GM19043 (cell line): Measurements from ENCODE around the gene NAP1L1.

ENCODE experiments used
- ATAC-seq: cut with Tn5 transposase; IDR thresholded peaks from one replicate; pipeline ENCODE4 v1.9.1; 2021; ENCODE audit warnings: low read depth; ENCODE audit not compliant: unreplicated experiment

Gene NAP1L1

DNA sequence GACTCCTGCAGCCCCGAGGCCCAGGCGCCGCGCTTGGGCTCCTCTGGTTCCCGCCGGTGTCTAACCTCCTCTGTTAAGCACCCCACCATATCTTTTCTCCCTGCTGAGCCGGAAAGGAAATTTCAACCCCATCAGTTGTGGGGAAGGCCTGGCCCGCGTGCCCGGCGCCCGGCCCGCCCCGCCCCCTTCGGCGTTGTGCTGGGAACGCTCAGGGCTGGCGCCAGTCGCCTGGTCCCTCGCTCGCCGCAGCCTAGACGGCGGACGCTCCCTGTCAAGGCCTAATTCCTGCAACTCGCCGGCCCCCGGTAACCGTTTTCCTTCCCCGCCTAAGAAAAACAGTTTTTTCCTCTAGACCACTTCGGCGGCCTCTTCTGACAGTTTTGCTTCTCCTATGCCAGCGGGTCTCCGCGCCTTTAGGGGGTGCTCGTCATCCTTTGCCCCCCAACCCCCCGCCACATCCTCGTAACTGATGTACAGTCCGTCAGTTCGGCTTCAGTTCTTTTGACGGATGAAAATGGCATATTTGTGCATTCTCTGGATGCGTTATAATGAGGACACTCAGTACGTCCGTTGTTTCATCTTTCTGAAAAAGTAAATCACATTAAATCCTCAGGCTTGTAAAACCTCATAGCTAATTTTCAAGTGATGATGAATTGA is 506 bp upstream of the NAP1L1 start:
- ATAC-seq: peak; percentile 52

DNA sequence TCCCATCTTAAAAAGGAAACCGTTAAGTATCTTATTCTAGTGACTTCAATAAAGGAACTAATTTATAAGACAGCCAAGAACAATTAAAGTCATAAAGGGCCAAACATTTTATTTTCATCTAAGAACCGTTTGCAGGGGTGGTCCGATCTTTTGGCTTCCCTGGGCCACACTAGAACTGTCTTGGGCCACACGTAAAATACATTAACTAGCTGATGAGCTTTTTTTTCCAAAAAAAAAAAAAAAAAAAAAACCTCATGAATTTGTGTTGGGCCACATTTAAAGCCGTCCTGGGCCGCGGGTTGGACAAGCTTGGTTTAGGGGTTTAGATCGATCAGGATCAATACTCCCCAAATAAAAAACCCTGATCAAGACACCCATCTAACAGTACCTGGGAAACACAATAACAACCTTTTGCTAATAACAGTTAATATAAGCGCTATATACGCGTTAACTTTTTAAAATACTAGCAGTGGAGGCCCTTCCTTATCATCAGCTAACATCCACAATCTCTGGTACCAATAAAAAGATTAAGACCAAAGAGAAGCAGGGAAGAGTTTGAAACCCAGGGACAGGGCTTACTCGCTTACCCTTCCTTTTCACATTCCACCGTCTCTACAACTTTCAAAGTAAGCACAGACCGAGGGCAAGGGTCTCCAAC is 1.1 kb downstream of the NAP1L1 start:
- no peak for ATAC-seq

DNA sequence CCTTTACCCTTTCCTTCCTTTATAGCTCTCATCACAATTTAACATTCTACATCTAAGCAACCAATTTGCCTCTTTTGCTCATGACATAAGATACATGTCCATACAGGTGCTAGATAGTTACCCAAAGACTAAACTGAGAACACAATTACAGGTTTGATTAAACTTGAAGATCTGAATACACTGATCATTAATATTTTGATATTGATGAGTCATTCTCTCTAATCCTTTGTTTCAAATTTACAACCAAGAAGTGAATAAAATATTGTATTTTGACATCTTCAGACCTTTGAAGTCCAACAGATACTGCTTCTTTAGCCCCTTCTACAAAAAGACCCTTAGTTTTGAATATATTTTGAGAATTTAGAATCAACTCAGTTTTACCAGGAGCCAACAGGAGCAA is 2.6 kb downstream of the NAP1L1 start:
- ATAC-seq: no peak

DNA sequence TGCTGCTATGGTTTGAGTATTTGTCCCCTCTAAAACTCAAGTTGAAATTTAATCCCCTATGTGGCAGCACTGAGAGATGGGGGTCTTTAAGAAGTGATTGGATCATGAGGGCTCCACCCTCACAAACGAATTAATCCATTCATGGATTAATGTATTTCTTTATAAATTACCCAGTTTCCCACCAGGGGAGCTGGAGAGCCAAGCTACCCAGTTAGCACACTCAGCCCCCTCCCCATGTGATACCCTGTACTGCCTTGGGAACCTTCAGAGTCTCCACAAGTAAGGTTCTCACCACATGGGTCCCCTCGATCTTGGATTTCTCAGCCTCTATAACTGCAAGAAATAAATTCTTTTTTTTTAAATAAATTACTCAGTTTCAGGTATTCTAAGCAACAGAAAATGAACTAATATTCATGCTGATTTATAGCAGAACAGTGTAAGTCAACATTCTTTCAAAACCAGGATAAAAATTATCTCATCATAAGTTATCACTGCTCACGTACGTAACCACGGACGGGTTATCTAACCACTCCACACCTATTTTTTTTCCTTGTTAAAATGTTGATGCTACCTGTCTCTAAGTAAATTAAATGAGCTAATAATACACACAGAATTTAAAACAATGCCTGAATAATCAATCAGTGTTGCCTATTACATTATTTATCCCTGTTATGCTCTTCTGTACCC is 3.6 kb downstream of the NAP1L1 start:
- no peak for ATAC-seq

DNA sequence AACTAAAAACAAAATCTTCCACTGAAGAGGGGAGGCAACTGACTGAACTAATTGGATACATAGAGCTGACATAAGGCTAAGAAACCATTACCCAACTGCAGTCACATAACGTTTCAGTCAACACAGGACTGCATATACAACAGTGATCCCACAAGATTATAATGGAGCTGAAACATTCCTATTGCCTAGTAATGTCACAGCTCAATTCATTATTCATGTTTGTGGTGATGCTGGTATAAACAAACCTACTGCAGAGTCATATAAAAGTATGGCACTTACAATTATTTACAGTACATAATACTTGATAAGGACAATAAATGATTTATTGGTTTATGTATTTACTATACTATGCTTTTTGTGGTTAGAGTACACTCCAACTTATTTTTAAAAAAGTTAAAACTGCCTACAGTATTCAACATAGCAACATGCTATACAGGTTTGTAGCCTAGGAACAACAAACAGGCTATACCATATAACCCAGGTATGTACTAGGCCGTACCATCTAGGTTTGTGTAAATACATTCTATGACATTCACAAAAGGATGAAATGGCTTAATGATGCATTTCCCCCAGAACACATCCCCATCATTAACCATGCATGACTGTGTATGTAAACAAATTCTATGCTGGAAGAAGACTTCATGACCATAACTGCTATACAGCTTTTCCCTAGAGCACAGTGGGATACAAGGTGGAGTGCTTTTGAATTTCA is 4.3 kb downstream of the NAP1L1 start:
- ATAC-seq: no peak

DNA sequence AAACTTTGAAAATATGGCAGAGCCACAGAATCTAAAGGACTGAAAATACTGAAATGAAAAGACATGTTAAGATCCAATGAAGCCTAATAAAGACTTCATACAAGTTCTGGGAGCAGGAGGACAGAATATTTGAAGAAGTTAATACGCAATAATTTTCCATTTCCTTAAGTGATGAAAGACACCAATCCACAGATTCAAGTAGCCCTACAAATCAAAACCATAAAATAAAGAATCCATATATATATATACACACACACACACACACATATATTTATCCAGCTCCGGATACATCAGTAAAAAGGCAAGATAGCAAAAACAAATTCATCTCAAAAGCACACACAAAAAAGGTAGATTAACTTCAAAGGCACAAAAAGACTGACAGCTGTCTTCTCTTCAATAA is 5.7 kb downstream of the NAP1L1 start:
- no peak for ATAC-seq

DNA sequence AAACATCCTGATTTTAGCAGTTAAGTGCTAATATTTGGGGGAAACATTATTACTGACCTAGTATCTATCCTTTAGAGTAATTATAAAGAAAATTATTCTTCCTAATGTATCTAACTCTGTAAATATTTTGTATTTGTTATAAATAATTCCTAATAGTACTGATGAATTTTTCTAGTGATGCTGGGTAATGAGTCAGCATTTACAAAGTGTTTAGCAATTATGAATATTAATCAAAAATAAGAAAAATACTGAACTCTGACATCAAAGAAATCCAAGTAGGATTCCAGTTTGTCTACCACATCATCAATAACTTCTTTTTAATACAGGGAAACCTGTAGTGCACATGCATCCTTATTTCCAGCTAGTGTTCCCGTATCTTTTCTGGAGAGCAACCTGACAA is 9.0 kb downstream of the NAP1L1 start:
- no peak for ATAC-seq

DNA sequence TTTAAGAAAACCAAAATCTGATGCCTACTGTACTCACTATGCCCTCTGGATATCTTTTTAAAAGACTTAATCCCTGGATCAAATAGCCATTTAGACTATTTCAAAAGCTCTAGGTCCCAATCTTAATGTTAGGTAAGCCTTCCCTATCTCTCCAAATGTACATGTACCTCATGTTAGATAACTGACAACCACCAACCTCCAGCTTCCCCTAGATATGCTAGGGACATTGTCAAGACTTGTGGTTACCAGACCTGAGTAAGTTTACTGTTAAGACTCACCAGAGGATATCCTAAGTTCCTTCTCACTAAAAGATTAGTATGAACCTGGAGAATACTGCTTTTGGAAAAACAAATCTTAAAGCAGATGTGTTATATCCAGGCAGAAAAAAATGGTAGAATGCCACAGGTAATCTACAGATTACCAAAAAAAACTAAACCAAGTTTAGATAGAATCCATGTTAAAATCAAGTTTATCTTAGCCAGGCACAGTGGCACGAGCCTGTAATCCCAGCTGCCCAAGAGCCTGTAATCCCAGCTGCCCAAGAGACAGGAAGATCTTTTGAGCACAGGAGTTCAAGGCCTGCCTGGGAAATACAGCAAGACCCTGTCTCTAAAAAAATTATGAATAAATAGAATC is 9.7 kb downstream of the NAP1L1 start:
- no peak for ATAC-seq

DNA sequence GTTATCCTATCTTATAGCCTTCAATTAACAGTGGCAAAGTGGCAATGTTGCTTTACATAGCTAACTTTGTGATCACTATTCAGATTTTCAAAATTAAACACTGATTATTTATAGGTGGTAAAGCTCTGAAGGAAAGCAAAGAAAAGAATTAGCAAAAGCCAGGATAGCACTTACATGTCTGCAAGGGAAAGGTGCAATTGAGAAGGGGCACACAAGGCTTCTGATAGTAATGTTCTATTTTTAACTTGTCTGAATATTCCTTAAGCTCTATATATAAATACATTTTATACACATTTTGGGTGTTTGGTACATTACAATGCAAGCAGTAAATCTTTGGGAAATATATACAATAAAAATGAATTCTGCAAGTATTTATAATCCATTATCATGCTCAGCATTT is 10.9 kb downstream of the NAP1L1 start:
- ATAC-seq: no peak

DNA sequence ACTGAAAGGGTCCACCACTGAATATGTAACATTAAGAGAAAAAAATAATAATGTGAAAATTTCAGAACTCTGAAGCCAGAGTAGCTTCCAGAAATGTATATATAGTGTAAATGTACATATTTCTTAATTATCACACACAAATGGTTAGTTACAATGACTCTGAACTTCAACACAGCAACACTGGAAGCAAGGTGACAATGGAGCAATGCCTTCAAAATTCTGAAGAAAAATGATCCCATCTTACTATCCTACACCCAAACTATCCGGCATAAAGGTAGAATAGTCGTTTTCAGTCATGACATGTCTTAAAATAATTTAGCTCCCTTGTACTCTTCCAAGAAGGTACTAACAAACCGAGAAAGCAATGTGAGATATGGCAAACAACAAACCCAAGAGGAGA is 11.9 kb downstream of the NAP1L1 start:
- no peak for ATAC-seq

DNA sequence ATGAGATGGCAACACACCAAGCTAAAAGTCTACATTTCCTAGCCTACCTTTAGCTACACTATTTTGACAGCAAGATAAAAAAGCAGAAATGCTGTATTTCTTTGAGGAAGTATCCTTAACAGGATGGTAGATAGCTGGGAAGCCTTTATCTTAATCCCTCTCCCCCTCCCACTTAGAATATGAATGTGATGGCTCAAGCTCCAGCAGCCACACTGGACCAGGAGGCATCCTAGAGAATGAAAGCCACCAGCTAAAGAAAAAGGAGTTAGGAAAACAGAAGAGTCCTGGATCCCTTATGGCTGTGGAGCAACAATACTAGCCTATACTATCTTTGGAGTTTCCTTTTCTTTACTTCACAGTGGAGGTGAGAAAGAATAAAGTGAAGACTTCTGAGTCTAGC is 15.1 kb downstream of the NAP1L1 start:
- ATAC-seq: no peak

DNA sequence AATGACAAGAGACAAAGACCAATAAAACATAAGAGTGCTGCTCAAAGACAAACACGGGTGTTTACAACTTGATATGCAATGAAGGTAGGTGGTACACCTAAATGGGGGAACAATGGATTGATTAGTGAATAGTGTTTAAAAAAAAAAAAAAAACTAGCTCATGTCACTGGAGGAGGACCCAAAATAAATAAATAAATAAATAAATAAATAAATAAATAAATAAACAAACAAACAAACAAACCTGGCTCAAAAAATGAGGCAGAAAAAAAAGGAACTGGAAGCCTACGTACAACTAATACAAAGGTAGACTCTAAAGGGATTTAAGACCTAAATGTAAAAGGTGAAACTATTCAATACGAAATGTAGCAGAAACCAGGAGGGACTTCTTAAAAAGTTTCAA is 18.6 kb downstream of the NAP1L1 start:
- ATAC-seq: no peak

DNA sequence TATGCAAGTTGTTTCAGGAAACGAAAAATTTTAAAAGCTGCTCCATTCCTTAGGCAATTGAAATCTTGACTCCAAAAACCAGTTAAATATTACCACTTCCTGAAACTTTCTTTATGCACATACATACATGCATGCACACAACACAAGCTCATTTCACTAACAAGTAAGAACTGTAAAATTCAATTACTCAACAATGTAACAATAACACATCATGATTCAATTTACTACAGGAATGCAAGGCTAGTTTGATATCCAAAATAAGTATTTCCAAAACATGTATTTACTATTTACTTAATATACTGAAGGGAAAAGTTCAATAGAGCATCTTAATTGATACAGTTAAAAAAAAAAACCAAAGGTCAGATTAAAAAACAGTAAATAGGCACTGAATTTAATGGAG is 19.6 kb downstream of the NAP1L1 start:
- no peak for ATAC-seq

DNA sequence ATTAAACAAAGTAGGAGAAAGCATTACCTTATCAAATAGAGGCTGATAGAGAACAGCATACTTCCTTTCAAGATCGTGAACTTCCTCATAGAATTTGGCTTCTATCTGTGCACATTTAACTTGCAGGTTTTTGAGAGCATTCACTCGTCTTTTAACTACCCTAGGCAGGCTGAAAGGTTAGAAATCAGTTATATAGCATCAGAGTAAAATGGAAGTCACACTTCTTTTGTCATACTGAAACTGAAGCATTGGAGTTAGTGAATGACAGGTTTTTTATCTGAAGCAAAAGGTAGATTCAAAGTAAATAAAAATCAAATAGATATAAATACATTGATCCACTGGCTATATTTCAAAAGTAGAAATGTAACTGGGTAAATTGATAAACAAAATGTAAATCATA is 24.4 kb downstream of the NAP1L1 start:
- no peak for ATAC-seq

DNA sequence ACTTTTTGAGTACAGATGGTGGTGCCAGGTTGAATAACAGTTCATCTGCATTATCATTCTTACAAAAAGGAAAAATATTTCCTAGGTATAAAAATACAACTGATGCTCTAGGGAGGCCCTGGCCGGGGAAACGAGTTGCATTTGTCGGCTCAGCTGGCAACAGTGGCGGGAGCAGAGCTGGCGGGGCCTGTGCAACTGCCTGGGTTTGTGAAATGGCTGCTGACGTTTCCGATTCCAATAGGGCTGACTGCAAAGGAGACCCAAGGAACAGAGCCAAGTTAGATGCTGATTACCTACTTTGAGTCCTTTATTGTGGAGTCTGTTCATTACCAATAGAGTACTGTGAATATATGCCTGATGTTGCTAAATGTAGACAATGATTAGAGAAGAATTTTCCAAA is 27.2 kb downstream of the NAP1L1 start:
- no peak for ATAC-seq

DNA sequence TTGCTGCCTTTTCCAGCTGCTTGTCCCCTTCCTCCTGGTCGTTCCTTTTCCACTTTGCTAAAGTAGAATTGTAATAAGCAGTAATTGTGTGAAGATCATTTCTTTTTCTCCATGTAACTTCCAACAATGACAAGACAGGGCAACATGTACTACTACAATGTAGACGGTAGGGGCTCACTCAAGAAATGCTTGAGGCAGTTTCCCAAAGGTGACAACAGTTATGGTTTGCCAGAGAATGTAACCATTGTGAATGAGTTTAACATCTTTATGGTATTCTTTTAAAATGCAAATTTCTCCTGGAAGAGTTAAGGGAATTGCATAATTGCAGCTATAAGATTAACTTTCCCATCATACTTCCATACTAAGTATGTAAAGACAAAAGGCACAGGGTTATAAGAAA is 29.1 kb downstream of the NAP1L1 start:
- no peak for ATAC-seq

DNA sequence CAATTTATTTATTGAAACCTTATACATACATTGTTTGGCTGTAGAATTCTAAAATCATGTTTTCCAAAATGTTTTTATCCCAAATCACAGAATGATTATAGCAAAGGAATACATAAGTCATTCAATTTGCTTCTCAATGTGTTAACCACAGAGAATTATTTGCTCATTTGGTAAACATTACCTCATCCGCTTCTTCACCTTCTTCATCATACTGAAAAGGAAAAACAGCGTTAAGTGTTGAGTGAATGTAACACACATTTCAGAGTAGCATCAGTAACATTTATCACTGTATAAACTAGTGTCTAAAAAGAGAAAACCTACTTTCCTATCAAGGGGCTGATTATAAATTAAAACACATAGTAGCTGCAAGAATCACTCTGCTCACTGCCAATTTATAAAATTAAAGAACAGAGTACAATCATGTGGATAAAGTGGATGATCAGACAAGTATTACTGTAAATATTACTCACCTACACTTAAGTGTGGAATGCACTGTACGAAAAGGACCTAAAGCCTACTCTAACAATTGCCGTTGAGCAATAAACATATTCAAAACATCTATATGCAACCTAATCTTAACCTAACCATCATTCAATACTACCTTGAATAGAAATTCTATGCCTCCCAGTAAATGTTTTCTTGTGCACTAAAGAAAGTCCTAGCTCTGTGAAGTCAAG is 34.8 kb downstream of the NAP1L1 start:
- ATAC-seq: no peak

DNA sequence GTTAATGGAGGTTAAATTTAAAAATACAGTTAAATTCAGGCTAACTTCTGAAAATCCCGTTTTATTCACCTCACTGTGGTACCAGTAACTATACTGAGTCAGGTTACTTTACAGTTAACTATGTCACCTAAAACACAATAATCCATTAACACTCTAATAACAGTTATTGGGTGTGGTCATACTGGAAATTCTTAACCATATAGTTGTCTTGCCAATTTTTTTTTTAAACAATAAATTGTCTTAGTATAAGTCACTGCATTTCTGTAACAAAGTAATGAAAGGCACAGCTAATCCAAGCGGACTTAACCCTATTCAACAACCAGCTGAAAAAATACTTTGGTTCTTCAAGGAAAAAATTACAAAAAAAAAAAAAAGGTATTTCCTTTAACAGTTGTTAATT is 36.7 kb downstream of the NAP1L1 start:
- ATAC-seq: no peak

DNA sequence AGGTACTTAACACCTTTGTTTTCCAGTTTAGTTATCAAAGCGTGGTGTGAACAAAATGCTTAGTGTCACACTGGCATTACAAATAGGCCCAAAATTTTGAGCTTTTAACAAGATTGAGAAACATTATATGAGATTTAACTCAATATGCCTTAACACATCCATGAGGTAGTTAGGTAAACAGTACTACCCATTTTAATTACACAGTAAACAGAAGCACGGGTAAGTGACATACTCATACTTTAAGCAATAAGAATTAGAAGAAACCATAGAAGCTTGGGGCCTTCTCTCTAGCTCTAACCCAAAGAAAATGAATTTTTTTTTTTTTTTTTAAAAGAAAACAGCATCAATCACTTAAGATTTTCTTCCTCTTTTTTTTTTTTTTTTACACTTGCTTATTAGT is 37.4 kb downstream of the NAP1L1 start:
- ATAC-seq: no peak

DNA sequence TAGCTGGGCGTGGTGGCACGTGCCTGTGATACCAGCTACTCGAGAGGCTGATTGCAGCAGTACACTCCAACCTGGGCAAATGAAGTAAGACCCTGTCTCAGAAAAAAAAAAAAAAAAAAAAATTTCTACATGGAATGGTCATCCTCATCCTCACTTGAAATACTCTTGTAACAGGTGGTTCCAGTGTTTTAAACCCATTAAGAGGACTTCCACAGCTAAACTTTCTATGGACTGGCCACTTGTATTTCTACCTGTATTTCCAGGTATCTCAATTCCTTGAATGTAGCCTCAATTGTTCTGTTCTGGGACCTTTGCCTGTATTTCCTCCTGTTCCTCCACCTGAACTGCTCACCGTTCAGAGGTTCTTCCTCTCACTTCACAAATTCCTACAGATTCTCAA is 41.1 kb downstream of the NAP1L1 start:
- ATAC-seq: no peak
